ENCODE data around the gene VIPR2. TPM values are rescaled to one million over a fixed set of nuclear protein-coding genes. Genes with fewer than 3 reads are reported as not detected.

The VIPR2 gene
- total RNA-seq, 1 donor from 2014 or later, result 4.5 TPM

DNA sequence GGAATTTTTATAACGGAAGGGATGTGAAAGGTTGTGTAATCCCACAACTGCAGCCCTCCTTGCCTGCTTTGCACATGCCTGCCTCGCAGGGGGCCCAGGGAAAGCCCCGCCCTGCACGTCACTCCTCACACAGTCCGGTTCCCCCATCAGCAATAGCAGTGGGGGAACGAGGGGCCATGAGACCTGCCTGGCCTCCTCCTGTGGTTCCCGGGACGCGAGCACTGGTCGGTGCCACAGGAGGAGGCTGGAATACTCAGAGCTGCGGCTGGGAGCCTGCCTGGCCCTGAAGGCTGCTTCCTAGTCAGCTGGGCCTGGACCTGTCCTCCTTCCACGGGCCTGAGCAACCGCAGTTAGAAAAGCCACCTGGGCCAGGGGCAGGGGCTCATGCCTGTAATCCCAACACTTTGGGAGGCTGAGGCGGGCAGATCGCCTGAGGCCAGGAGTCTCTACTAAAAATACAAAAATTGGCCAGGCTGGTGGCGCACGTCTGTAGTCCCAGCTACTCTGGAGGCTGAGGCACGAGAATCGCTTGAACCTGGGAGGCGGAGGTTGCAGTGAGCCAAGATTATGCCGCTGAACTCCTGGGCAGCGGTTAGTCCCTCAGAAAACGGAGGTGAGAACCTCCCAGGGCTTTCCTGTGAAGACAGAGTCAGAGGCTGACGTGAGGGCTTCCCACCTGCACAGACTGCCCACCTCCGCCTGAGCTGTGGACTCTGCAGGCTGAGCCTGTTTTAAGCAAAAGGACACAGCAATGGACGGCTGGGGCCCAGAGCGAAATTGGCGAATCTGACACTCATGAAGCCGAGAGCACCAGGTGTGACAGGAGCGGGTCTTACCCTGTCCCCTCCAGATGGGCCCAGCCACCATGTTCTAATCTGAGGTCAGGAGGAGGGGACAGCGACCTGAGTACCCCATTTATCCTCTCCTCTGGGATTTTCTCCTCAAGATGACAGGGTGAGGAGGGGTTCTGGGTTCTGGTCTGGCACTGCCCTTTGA, 52.9 kb downstream of the VIPR2 start:
- H3K4me3 ChIP-seq, result no peak overlapping the region
- intact Hi-C loops (cut with DNase I), result no loop called here
- no peak overlapping the region for H3K27ac ChIP-seq
- no peaks in the 10 kb centered on the region for H3K27me3 ChIP-seq
- no peaks in the 10 kb centered on the region for H3K4me1 ChIP-seq
- ATAC-seq (no peak), DNase-seq (peak; percentile 60)
- no peaks in the 10 kb centered on the region for H3K9me3 ChIP-seq
- TF ChIP-seq, protein P1, sequence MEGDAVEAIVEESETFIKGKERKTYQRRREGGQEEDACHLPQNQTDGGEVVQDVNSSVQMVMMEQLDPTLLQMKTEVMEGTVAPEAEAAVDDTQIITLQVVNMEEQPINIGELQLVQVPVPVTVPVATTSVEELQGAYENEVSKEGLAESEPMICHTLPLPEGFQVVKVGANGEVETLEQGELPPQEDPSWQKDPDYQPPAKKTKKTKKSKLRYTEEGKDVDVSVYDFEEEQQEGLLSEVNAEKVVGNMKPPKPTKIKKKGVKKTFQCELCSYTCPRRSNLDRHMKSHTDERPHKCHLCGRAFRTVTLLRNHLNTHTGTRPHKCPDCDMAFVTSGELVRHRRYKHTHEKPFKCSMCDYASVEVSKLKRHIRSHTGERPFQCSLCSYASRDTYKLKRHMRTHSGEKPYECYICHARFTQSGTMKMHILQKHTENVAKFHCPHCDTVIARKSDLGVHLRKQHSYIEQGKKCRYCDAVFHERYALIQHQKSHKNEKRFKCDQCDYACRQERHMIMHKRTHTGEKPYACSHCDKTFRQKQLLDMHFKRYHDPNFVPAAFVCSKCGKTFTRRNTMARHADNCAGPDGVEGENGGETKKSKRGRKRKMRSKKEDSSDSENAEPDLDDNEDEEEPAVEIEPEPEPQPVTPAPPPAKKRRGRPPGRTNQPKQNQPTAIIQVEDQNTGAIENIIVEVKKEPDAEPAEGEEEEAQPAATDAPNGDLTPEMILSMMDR (IDR thresholded peaks at IDR 0.05), result no peak
- H3K36me3 ChIP-seq, result no peaks in the 10 kb centered on the region

GRCh38 chr7:159091041-159091440, 53.6 kb downstream of the VIPR2 start:
- H3K9me3 ChIP-seq, result no peaks in the 10 kb centered on the region
- H3K27ac ChIP-seq, result no peak overlapping the region
- intact Hi-C loops (cut with DNase I), result no loop called here
- no peaks in the 10 kb centered on the region for H3K36me3 ChIP-seq
- DNase-seq (no peak), ATAC-seq (no peak)
- H3K4me3 ChIP-seq, result no peak overlapping the region
- TF ChIP-seq, protein P1 (IDR thresholded peaks at IDR 0.05), result no peak
- H3K4me1 ChIP-seq, result no peaks in the 10 kb centered on the region
- no peaks in the 10 kb centered on the region for H3K27me3 ChIP-seq

DNA sequence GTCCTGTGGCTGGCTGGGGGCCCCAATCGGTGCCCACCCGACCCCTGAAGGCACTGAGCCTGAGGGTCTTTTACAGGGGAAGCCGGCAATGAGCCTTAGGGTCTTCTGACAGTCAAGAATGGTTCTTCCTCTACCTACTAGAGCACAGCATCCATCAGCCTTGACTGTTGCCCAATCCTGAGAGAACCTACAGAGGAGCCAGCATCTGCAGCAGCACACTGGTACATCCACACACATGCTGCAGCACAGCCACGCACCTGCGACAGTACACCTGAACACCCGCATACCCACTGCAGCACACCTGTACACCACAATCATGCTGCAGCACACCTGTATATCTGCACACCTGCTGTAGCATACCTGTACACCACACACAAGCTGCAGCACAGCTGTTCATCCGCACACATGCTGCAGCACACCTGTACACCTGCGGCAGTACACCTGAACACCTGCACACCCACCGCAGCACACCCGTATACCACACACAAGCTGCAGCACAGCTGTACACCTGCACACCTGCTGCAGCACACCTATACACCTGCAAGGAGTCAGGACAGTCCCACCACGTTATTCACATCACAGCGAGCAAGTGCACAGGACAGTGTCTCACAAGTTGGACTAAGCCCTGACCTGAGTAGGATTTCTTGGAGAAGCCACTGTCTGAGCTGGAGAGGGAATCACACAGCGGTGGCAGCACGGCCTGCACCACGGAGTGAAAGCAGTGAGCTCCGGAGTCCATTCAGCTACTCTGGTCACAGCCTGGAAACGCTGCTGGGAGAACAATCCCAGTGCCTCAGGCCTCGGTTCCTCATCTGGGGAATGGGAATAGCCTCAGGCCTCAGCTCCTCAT, 56.4 kb downstream of the VIPR2 start:
- no peaks in the 10 kb centered on the region for H3K27me3 ChIP-seq

DNA sequence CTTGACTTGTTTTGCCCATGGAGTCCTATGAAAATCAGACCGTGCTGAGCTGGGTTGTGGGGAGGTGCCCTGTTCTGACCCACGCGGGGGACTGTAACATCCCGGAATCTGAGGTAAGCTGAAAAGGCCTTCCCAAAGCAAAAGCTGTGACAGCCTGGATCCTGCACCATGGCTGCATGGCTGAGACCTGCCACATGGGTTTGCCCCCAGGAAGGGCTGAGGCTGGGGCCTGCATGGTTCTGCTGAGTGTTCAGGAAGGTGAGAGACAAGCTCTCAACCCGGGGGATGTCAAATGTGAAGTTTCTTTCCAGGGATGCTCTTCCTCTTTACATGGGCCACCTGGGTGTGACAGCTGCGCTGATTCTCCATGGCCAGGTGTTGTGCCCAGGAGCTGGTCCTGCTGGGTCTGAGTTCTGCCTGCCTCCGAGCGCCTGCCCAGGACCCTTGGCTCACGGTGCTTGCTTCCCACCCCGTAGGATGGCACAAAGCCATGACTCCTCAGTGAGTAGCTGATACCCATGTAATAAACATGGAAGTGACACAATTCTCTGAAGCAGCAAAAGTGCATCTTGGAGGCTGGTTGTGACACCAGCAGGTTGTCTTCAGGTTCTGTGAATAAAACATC, 58.3 kb downstream of the VIPR2 start:
- H3K36me3 ChIP-seq, result no peaks in the 10 kb centered on the region
- no peaks in the 10 kb centered on the region for H3K4me1 ChIP-seq
- no peak overlapping the region for H3K27ac ChIP-seq
- TF ChIP-seq, protein P1 (IDR thresholded peaks at IDR 0.05), result no peak
- no peak for ATAC-seq
- H3K4me3 ChIP-seq, result no peak overlapping the region
- no peaks in the 10 kb centered on the region for H3K27me3 ChIP-seq
- H3K9me3 ChIP-seq, result no peaks in the 10 kb centered on the region
- intact Hi-C loops (cut with DNase I), result no loop called here
- no peak for DNase-seq

More for the DNA sequence above, 56.4 kb downstream of the VIPR2 start:
- Histone ChIP-seq H3K36me3 (no peaks in the 10 kb centered on the region), H3K4me1 (no peaks in the 10 kb centered on the region), H3K27ac (no peak overlapping the region), H3K9me3 (no peaks in the 10 kb centered on the region), H3K4me3 (no peak overlapping the region)
- TF ChIP-seq, protein P1 (IDR thresholded peaks at IDR 0.05), result no peak
- peak; percentile 14 for ATAC-seq
- intact Hi-C loops (cut with DNase I), result no loop called here
- DNase-seq, result peak; percentile 37

GRCh38 chr7:159084069-159084801, 60.4 kb downstream of the VIPR2 start:
- Histone ChIP-seq H3K4me1 (no peaks in the 10 kb centered on the region), H3K27ac (no peak overlapping the region)
- intact Hi-C loops (cut with DNase I), result no loop called here

More at GRCh38 chr7:159084069-159084801, 60.4 kb downstream of the VIPR2 start:
- no peaks in the 10 kb centered on the region for H3K27me3 ChIP-seq
- TF ChIP-seq, protein P1 (IDR thresholded peaks at IDR 0.05), result no peak
- H3K4me3 ChIP-seq, result no peak overlapping the region
- H3K9me3 ChIP-seq, result no peaks in the 10 kb centered on the region
- peak; percentile 20 for ATAC-seq
- peak; percentile 61 for DNase-seq
- no peaks in the 10 kb centered on the region for H3K36me3 ChIP-seq

Data from upper lobe of right lung (tissue), 1 donor.